DND-41 (cell line): ENCODE data around the gene MVP.

Source experiments
- ATAC-seq: fragments of 200-7000 bp; cut with Tn5 transposase; 3 replicates; pipeline ENCODE4 v1.9.1; 2021; ENCODE audit warnings: low read depth; ENCODE audit not compliant: insufficient read depth
- DNase-seq: peaks from one replicate; pipeline ENCODE4 v3.0.0-alpha.2; 2020
- H2AFZ ChIP-seq: 2 replicates; pipeline ENCODE4 v1.6.0; 2012; ENCODE audit warnings: low read depth, low read length
- H3K27ac ChIP-seq: 2 replicates; pipeline ENCODE4 v1.5.1; 2012; ENCODE audit warnings: low read length, inconsistent platforms
- H3K27me3 ChIP-seq: fragments of 200-600 bp; sonication (generic); 2 replicates; pipeline ENCODE4 v1.6.0; 2012; ENCODE audit warnings: low read length, mild to moderate bottlenecking, inconsistent platforms; ENCODE audit not compliant: insufficient read depth, poor library complexity
- H3K36me3 ChIP-seq: 2 replicates; pipeline ENCODE4 v1.5.1; 2012; ENCODE audit warnings: low read length, inconsistent platforms; ENCODE audit not compliant: insufficient read depth
- H3K4me1 ChIP-seq: 2 replicates; pipeline ENCODE4 v1.5.1; 2012; ENCODE audit warnings: mild to moderate bottlenecking, low read length; ENCODE audit not compliant: insufficient read depth
- H3K4me2 ChIP-seq: 2 replicates; pipeline ENCODE4 v1.6.0; 2012; ENCODE audit warnings: mild to moderate bottlenecking, moderate library complexity, low read length, inconsistent platforms; ENCODE audit not compliant: insufficient read depth
- H3K4me3 ChIP-seq, 2 experiments: fragments of 200-600 bp in 1 of 2; shearing (Covaris generic) in 1 of 2; 2 replicates each; pipeline ENCODE4 v1.5.1; 2012 to 2016; ENCODE audit warnings: inconsistent platforms in 2 of 2, low read length in 2 of 2, mild to moderate bottlenecking in 2 of 2, low read depth in 1 of 2, moderate library complexity in 1 of 2
- H3K79me2 ChIP-seq: 2 replicates; pipeline ENCODE4 v1.6.0; 2012; ENCODE audit warnings: low read length, inconsistent platforms; ENCODE audit not compliant: insufficient read depth
- H3K9ac ChIP-seq: 2 replicates; pipeline ENCODE4 v1.6.0; 2012; ENCODE audit warnings: low read depth, mild to moderate bottlenecking, inconsistent platforms, low read length, moderate library complexity
- H3K9me3 ChIP-seq: 2 replicates; pipeline ENCODE4 v1.5.1; 2012; ENCODE audit warnings: low read length, moderate library complexity, mild to moderate bottlenecking, inconsistent platforms; ENCODE audit not compliant: insufficient read depth, severe bottlenecking
- H4K20me1 ChIP-seq: 2 replicates; pipeline ENCODE4 v1.6.0; 2012; ENCODE audit warnings: low read length; ENCODE audit not compliant: insufficient read depth
- CTCF ChIP-seq: IDR thresholded peaks from 2 replicates; pipeline ENCODE4 v1.5.1; 2012; ENCODE audit warnings: borderline replicate concordance, low read length, moderate library complexity, mild to moderate bottlenecking; ENCODE audit not compliant: poor library complexity, severe bottlenecking; ENCODE audit errors: extremely low read depth
- EZH2 ChIP-seq: IDR thresholded peaks from 3 replicates; pipeline ENCODE4 v1.6.1; 2012; ENCODE audit warnings: borderline replicate concordance, low read depth, mild to moderate bottlenecking, moderate library complexity, low read length, inconsistent platforms; ENCODE audit not compliant: severe bottlenecking

Gene MVP

GRCh38 chr16:29835926-29836325 lies 15.7 kb downstream of the MVP start:
- Histone ChIP-seq H3K9me3 (no peaks in the 10 kb centered on the region), H3K4me2 (no peak overlapping the region), H3K27ac (no peak overlapping the region), H3K36me3 (no peaks in the 10 kb centered on the region), H2AFZ (no peak overlapping the region), H4K20me1 (no peaks in the 10 kb centered on the region), H3K79me2 (no peaks in the 10 kb centered on the region), H3K9ac (no peak overlapping the region), H3K27me3 (no peaks in the 10 kb centered on the region), H3K4me3 (no peak overlapping the region), H3K4me1 (no peaks in the 10 kb centered on the region)
- DNase-seq (no peak), ATAC-seq (no peak)
- TF ChIP-seq CTCF (no peak), EZH2 (no peak)

- Histone ChIP-seq H3K9ac (no peak overlapping the region), H2AFZ (no peak overlapping the region), H3K27me3 (no peaks in the 10 kb centered on the region), H3K27ac (no peak overlapping the region), H3K79me2 (no peaks in the 10 kb centered on the region), H3K4me1 (no peaks in the 10 kb centered on the region), H3K4me3 (no peak overlapping the region), H3K36me3 (no peaks in the 10 kb centered on the region), H3K9me3 (no peaks in the 10 kb centered on the region), H3K4me2 (no peak overlapping the region), H4K20me1 (no peaks in the 10 kb centered on the region)
- no peak for TF ChIP-seq EZH2
- no peak for TF ChIP-seq CTCF
- DNase-seq (no peak), ATAC-seq (no peak)
Observed at GRCh38 chr16:29836623-29837022, 16.4 kb downstream of the MVP start.

GRCh38 chr16:29837841-29838240 lies 17.6 kb downstream of the MVP start:
- no peak overlapping the region for H2AFZ ChIP-seq
- no peaks in the 10 kb centered on the region for H3K27me3 ChIP-seq
- no peak overlapping the region for H3K4me3 ChIP-seq
- ATAC-seq (no peak), DNase-seq (no peak)
- H3K4me2 ChIP-seq: no peak overlapping the region
- no peaks in the 10 kb centered on the region for H3K36me3 ChIP-seq
- H3K9me3 ChIP-seq: no peaks in the 10 kb centered on the region
- no peak for TF ChIP-seq CTCF
- no peak for TF ChIP-seq EZH2
- no peaks in the 10 kb centered on the region for H4K20me1 ChIP-seq
- no peaks in the 10 kb centered on the region for H3K4me1 ChIP-seq
- H3K9ac ChIP-seq: no peak overlapping the region
- no peak overlapping the region for H3K27ac ChIP-seq
- no peaks in the 10 kb centered on the region for H3K79me2 ChIP-seq

GRCh38 chr16:29839822-29840221 lies 19.6 kb downstream of the MVP start:
- Histone ChIP-seq H3K9me3 (no peaks in the 10 kb centered on the region), H3K36me3 (no peaks in the 10 kb centered on the region), H3K4me1 (no peaks in the 10 kb centered on the region), H3K9ac (no peak overlapping the region), H3K27ac (no peak overlapping the region), H2AFZ (no peak overlapping the region), H3K27me3 (no peaks in the 10 kb centered on the region), H4K20me1 (no peaks in the 10 kb centered on the region), H3K79me2 (no peaks in the 10 kb centered on the region), H3K4me2 (no peak overlapping the region), H3K4me3 (no peak overlapping the region)
- ATAC-seq (no peak), DNase-seq (no peak)
- no peak for TF ChIP-seq CTCF
- TF ChIP-seq EZH2: no peak
